Measurements from ENCODE around the gene DRC3. TPM values are rescaled to one million over a fixed set of nuclear protein-coding genes. Genes with fewer than 3 reads are reported as not detected.
"Not testable (repeated sequence)": the region's sequence is repeated elsewhere in the genome, so short reads cannot be mapped to it uniquely, and the experiment has no call there.

DRC3 gene
- total and polyA plus RNA-seq, 12 donors = 0.55 to 3.0 (median 2.0) TPM

GRCh38 chr17:17950806-17951205, 21.9 kb upstream of the DRC3 start:
- TF ChIP-seq CTCF (IDR thresholded peaks at IDR 0.05) = no peak
- H3K4me3 ChIP-seq = no peak overlapping the region
- peaks cover 0 to 26% (median 0%) of the 10 kb centered on the region in 9 donors for H3K36me3 ChIP-seq
- intact Hi-C loops (cut with DNase I) = loop anchor here in 1 of 10 donors (10.0 kb wide), 1 partner anchor 56 kb away; no protein-coding TSS in a partner anchor
- 97 to 100% methylated on average over 1 of the region's 1 CpG for WGBS, 2 donors
- ATAC-seq (no peak), DNase-seq (no peak)
- H3K27me3 ChIP-seq = no peaks in the 10 kb centered on the region
- H3K4me1 ChIP-seq = peaks cover under 1 to 71% (median 29%) of the 10 kb centered on the region in 9 donors
- H3K27ac ChIP-seq = no peak overlapping the region
- H3K9me3 ChIP-seq = no peaks in the 10 kb centered on the region

- Histone ChIP-seq H3K4me1 (peaks cover 0 to 67% (median 22%) of the 10 kb centered on the region in 9 donors), H3K9me3 (no peaks in the 10 kb centered on the region)
- 71 to 79% methylated on average over 5 of the region's 5 CpGs for WGBS, 2 donors
Measured at GRCh38 chr17:17951524-17951923, 21.1 kb upstream of the DRC3 start.

GRCh38 chr17:17952691-17953090, 20.0 kb upstream of the DRC3 start:
- H3K36me3 ChIP-seq = peaks cover 0 to 27% (median 0%) of the 10 kb centered on the region in 9 donors
- peaks cover 10 to 67% (median 23%) of the 10 kb centered on the region in 9 donors for H3K4me1 ChIP-seq
- H3K4me3 ChIP-seq = no peak overlapping the region
- ATAC-seq (no peak), DNase-seq (no peak)
- intact Hi-C loops (cut with DNase I) = loop anchor here in 1 of 10 donors (10.0 kb wide), 1 partner anchor 58 kb away; no protein-coding TSS in a partner anchor
- H3K27ac ChIP-seq = no peak overlapping the region
- 97 to 99% methylated on average over 3 of the region's 3 CpGs for WGBS, 2 donors
- no peak for TF ChIP-seq CTCF (IDR thresholded peaks at IDR 0.05)
- H3K9me3 ChIP-seq = no peaks in the 10 kb centered on the region
- no peaks in the 10 kb centered on the region for H3K27me3 ChIP-seq

More at GRCh38 chr17:17951524-17951923, 21.1 kb upstream of the DRC3 start:
- Histone ChIP-seq H3K36me3 (peaks cover 0 to 27% (median 0%) of the 10 kb centered on the region in 9 donors), H3K27ac (no peak overlapping the region), H3K27me3 (no peaks in the 10 kb centered on the region), H3K4me3 (no peak overlapping the region)
- ATAC-seq = no peak
- no peak for DNase-seq
- no peak for TF ChIP-seq CTCF (IDR thresholded peaks at IDR 0.05)
- intact Hi-C loops (cut with DNase I) = loop anchor here in 1 of 10 donors (10.0 kb wide), 1 partner anchor 57 kb away; no protein-coding TSS in a partner anchor

GRCh38 chr17:17954079-17954478, 18.6 kb upstream of the DRC3 start:
- intact Hi-C loops (cut with DNase I) = loop anchor here in 1 of 10 donors (10.0 kb wide), 1 partner anchor 59 kb away; no protein-coding TSS in a partner anchor
- DNase-seq (no peak), ATAC-seq (no peak)
- H3K27me3 ChIP-seq = no peaks in the 10 kb centered on the region
- no peak overlapping the region for H3K4me3 ChIP-seq
- no peak for TF ChIP-seq CTCF (IDR thresholded peaks at IDR 0.05)
- no peak overlapping the region for H3K27ac ChIP-seq
- peaks cover 17 to 75% (median 28%) of the 10 kb centered on the region in 9 donors for H3K4me1 ChIP-seq
- WGBS, 2 donors = 95 to 98% methylated on average over 3 of the region's 3 CpGs
- peaks cover 0 to 27% (median 0%) of the 10 kb centered on the region in 9 donors for H3K36me3 ChIP-seq
- no peaks in the 10 kb centered on the region for H3K9me3 ChIP-seq

GRCh38 chr17:17955790-17956341, 16.8 kb upstream of the DRC3 start:
- not testable (repeated sequence) for H3K27me3 ChIP-seq, DNase-seq, ATAC-seq, H3K9me3 ChIP-seq, H3K4me3 ChIP-seq
- Histone ChIP-seq H3K4me1 (peaks cover 21 to 76% (median 41%) of the 10 kb centered on the region in 9 donors), H3K36me3 (peaks cover 0 to 27% (median 0%) of the 10 kb centered on the region in 9 donors), H3K27ac (peak overlapping the region in 1 of 10 donors; percentile 67)
- intact Hi-C loops (cut with DNase I) = loop anchor here in 1 of 10 donors (10.0 kb wide), 1 partner anchor 61 kb away; no protein-coding TSS in a partner anchor
- 96% methylated on average over 12 of the region's 12 CpGs for WGBS, 2 donors

Data from heart right ventricle (tissue), 16 donors.